Ishikawa (cell line): ENCODE data around the gene PARN.

Source experiments
- CEBPB ChIP-seq: IDR thresholded peaks from 2 replicates; pipeline ENCODE4 v1.6.1; 2012
- CREB1 ChIP-seq: IDR thresholded peaks from 2 replicates; pipeline ENCODE4 v1.6.1; 2012; ENCODE audit warnings: low read depth
- EGR1 ChIP-seq: IDR thresholded peaks from 2 replicates; pipeline ENCODE4 v1.6.1; 2012
- EP300 ChIP-seq: IDR thresholded peaks from 2 replicates; pipeline ENCODE4 v1.6.1; 2012; ENCODE audit warnings: borderline replicate concordance
- FOXM1 ChIP-seq: IDR thresholded peaks from 2 replicates; pipeline ENCODE4 v1.6.1; 2012; ENCODE audit warnings: low read depth, borderline replicate concordance
- NFIC ChIP-seq: IDR thresholded peaks from 2 replicates; pipeline ENCODE4 v1.6.1; 2012
- RAD21 ChIP-seq: IDR thresholded peaks from 2 replicates; pipeline ENCODE4 v1.6.1; 2012; ENCODE audit warnings: low read depth
- TAF1 ChIP-seq: IDR thresholded peaks from 2 replicates; pipeline ENCODE4 v1.6.1; 2012; ENCODE audit warnings: low read depth, mild to moderate bottlenecking
- TCF12 ChIP-seq: IDR thresholded peaks from 2 replicates; pipeline ENCODE4 v1.6.1; 2012; ENCODE audit warnings: low read depth
- TEAD4 ChIP-seq: IDR thresholded peaks from 2 replicates; pipeline ENCODE4 v1.6.1; 2012
- YY1 ChIP-seq: IDR thresholded peaks from 2 replicates; pipeline ENCODE4 v1.6.1; 2012; ENCODE audit warnings: low read depth
- ZBTB7A ChIP-seq: IDR thresholded peaks from 2 replicates; pipeline ENCODE4 v1.6.1; 2012; ENCODE audit warnings: low read depth
- TF ChIP-seq, protein P1 (sequence below): IDR thresholded peaks from 2 replicates; pipeline ENCODE4 v1.6.1; 2012; ENCODE audit warnings: low read depth, mild to moderate bottlenecking
- TF ChIP-seq, protein P2 (sequence below): IDR thresholded peaks from 2 replicates; pipeline ENCODE4 v1.6.1; 2012
- TF ChIP-seq, protein P3 (sequence below): IDR thresholded peaks from 2 replicates; pipeline ENCODE4 v1.6.1; 2012

The PARN gene

DNA sequence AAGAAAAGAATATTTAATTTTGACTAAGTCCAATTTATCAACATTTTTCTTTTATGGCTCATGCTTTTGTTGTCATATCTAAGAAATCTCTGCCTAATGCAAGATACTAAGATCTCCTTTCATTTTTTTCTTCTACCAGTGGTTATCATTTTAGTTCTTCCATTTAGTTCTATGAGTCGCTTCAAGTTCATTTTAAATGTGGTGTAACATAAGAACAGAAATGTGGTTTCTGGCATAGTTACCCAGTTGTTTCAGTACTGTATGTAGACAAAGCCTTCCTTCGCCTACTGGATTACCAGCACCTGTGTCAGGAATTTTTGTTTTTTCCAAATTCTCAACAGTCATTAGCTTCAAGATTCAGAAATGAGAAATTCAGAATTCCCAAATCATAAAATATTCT lies 175.7 kb downstream of the PARN start:
- no peak for TF ChIP-seq RAD21
- TF ChIP-seq, protein P1, sequence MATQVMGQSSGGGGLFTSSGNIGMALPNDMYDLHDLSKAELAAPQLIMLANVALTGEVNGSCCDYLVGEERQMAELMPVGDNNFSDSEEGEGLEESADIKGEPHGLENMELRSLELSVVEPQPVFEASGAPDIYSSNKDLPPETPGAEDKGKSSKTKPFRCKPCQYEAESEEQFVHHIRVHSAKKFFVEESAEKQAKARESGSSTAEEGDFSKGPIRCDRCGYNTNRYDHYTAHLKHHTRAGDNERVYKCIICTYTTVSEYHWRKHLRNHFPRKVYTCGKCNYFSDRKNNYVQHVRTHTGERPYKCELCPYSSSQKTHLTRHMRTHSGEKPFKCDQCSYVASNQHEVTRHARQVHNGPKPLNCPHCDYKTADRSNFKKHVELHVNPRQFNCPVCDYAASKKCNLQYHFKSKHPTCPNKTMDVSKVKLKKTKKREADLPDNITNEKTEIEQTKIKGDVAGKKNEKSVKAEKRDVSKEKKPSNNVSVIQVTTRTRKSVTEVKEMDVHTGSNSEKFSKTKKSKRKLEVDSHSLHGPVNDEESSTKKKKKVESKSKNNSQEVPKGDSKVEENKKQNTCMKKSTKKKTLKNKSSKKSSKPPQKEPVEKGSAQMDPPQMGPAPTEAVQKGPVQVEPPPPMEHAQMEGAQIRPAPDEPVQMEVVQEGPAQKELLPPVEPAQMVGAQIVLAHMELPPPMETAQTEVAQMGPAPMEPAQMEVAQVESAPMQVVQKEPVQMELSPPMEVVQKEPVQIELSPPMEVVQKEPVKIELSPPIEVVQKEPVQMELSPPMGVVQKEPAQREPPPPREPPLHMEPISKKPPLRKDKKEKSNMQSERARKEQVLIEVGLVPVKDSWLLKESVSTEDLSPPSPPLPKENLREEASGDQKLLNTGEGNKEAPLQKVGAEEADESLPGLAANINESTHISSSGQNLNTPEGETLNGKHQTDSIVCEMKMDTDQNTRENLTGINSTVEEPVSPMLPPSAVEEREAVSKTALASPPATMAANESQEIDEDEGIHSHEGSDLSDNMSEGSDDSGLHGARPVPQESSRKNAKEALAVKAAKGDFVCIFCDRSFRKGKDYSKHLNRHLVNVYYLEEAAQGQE = no peak
- TF ChIP-seq YY1 = no peak

DNA sequence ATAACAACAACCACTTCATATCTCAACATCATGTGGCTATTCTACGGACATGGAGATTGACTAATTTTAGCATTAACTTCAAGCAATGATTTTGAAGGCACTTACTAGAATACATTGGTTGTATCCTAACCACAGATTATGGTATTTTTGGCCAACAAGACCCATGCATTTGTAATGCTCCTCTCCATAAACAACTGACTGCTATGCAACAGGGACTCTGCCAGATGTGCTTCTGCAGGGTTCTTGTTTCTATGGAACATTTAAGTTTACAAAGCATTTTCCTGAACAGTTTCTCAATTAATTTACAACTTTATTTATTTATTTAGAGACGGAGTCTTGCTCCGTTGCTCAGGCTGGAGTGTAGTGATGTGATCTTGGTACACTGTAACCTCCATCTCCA lies 178.0 kb downstream of the PARN start:
- TF ChIP-seq EGR1 (no peak), ZBTB7A (no peak), YY1 (no peak), CREB1 (no peak), EP300 (no peak), FOXM1 (no peak), RAD21 (no peak), TCF12 (no peak)
- TF ChIP-seq, protein P1 = no peak
- TF ChIP-seq, protein P2, sequence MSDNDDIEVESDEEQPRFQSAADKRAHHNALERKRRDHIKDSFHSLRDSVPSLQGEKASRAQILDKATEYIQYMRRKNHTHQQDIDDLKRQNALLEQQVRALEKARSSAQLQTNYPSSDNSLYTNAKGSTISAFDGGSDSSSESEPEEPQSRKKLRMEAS = no peak

DNA sequence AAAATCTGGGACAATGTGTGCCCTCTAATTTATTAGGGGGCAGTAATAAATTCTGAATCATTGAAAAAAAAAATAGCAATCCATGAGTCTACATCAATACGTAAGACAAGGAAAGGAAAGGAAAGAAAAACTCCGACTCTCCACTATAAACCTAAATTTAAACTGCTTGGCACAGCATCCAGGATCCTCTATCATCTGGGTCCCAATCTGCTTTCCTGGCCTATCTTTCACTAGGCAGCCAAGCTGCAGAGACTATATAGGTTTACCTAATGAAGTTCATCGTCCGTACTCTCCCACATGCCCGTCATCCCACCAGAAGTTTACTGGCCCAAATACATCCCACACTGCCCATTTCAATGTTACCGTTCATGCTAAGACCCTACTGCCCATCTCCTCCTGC lies 179.2 kb downstream of the PARN start:
- TF ChIP-seq CREB1 = no peak
- TF ChIP-seq, protein P1 = no peak
- no peak for TF ChIP-seq TCF12
- TF ChIP-seq, protein P2 = no peak
- TF ChIP-seq, protein P3, sequence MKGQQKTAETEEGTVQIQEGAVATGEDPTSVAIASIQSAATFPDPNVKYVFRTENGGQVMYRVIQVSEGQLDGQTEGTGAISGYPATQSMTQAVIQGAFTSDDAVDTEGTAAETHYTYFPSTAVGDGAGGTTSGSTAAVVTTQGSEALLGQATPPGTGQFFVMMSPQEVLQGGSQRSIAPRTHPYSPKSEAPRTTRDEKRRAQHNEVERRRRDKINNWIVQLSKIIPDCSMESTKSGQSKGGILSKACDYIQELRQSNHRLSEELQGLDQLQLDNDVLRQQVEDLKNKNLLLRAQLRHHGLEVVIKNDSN = no peak
- no peak for TF ChIP-seq EP300

DNA sequence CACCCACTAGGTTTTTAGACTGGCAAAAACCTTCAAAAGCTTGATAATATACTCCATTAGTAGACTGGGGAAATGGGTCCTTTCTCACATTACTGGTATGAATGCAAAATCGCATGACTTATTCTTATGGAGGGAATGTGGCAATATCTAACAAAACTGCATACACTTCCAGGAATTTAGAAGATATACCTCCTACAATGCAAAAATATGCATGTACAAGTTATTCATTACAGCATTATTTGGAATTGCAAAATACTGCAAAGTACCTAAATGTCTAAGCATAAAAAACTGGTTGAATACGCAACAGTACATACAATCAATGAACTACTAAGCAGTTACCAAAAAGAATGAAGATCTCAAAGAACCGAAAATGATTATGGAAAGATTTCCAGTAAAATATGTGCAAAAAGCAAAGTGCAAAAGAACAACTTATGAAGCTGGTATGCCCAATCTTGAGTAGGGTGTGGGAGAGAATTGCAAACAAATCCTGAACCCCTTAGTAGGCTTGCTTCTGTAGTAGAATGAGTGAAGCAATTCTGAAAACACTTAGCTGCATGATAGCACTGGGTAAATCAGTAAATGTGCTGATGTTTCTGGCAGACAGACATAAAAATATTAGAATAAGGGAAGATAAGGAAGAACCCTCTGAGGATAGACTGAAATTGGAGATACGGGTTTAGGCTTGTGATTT lies 180.1 kb downstream of the PARN start:
- TF ChIP-seq CEBPB (no peak), EP300 (no peak), CREB1 (no peak), FOXM1 (no peak), TAF1 (no peak), RAD21 (no peak), TEAD4 (no peak), EGR1 (no peak), NFIC (no peak), YY1 (no peak), TCF12 (no peak), ZBTB7A (no peak)
- TF ChIP-seq, protein P2 = no peak
- TF ChIP-seq, protein P1 = no peak
- TF ChIP-seq, protein P3 = no peak
